Hepatocyte (in vitro differentiated cells): Measurements from ENCODE around the gene IQGAP2.
A peak's percentile ranks its signal among the peaks of the same experiment; 100 is the strongest.

ENCODE experiments used
- EZH2 ChIP-seq: fragments of 200-600 bp; sonication (generic); IDR thresholded peaks from 2 replicates; pipeline ENCODE4 v1.6.1; 2016; ENCODE audit warnings: antibody characterized with exemption, mild to moderate bottlenecking, borderline replicate concordance
- TF ChIP-seq, protein P1 (sequence below): fragments of 200-600 bp; sonication (generic); IDR thresholded peaks from 2 replicates; pipeline ENCODE4 v1.5.1; 2016; ENCODE audit warnings: antibody characterized with exemption, mild to moderate bottlenecking; ENCODE audit not compliant: poor library complexity

DNA sequence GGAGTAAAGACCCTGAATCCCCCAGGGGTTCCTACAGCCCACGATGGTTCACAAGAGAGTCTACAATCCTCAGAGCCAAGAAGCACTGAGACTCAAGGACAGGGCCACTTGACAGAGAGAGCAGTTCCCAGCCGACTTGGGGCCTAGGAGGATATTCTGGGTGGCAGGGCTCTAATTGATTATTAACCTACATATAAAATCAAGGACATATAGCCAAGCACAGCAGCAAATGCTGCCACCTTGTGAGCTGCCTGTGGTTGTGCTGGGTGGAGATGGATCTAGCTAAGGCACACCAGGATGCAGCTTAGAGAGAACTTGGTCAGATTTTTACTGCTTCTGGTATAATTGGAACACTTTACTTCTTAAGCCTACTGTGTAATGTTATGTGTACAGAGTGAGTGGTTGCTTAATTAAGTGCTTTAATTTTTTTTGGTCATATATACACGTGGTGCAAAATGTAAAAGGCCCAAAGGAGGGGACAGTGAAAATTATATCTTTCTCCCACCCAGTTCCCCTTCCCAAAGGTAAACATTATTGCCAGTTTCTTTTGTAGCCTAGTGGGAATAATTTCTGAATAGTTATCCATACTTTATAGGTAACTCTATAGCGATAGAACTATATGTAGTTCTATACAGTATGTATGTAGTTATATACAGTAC is 141.3 kb downstream of the IQGAP2 start:
- TF ChIP-seq, protein P1, sequence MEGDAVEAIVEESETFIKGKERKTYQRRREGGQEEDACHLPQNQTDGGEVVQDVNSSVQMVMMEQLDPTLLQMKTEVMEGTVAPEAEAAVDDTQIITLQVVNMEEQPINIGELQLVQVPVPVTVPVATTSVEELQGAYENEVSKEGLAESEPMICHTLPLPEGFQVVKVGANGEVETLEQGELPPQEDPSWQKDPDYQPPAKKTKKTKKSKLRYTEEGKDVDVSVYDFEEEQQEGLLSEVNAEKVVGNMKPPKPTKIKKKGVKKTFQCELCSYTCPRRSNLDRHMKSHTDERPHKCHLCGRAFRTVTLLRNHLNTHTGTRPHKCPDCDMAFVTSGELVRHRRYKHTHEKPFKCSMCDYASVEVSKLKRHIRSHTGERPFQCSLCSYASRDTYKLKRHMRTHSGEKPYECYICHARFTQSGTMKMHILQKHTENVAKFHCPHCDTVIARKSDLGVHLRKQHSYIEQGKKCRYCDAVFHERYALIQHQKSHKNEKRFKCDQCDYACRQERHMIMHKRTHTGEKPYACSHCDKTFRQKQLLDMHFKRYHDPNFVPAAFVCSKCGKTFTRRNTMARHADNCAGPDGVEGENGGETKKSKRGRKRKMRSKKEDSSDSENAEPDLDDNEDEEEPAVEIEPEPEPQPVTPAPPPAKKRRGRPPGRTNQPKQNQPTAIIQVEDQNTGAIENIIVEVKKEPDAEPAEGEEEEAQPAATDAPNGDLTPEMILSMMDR, result peak; percentile 82
- TF ChIP-seq EZH2, result no peak
